GM12878 (cell line): ENCODE measurements around the gene ESR1. TPM values are rescaled to one million over a fixed set of nuclear protein-coding genes. Genes with fewer than 3 reads are reported as not detected.

Source experiments
- ATAC-seq: fragments of 200-7000 bp; cut with Tn5 transposase; 3 replicates; pipeline ENCODE4 v1.9.1; 2020; ENCODE audit warnings: mild to moderate bottlenecking, moderate library complexity
- BruUV-seq: library from RNA; stranded (reverse); fragments of 400-500 nt; replicated peaks from 2 replicates; lab custom pipeline; 2021; lab: Mats Ljungman, UMichigan
- CTCF ChIA-PET: fragments of 300-600 bp; sonication (Branson Sonifier 250); formaldehyde crosslinking; extraction: SDS; loops from one replicate; lab custom pipeline; 2021; ENCODE audit warnings: inconsistent platforms; lab: Yijun Ruan, JAX
- POLR2A ChIA-PET: fragments of 350-600 bp; formaldehyde crosslinking; extraction: SDS; loops from one replicate; lab custom pipeline; 2021; ENCODE audit warnings: inconsistent platforms; lab: Charles Lee
- RAD21 ChIA-PET: fragments of 300-600 bp; sonication (Branson Sonifier 250); formaldehyde crosslinking; loops from one replicate; lab custom pipeline; 2023; ENCODE audit warnings: antibody characterized with exemption; ENCODE audit not compliant: unreplicated experiment; lab: Charles Lee
- SMC1A ChIA-PET: fragments of 300-600 bp; sonication (Branson Sonifier 250); formaldehyde crosslinking; loops from one replicate; lab custom pipeline; 2023; ENCODE audit not compliant: unreplicated experiment, uncharacterized antibody; lab: Charles Lee
- DNase-seq: peaks from one replicate; pipeline ENCODE4 v3.0.0-alpha.2; 2011; ENCODE audit warnings: low read depth, low spot score
- FAIRE-seq: peaks from 3 replicates; lab custom pipeline; 2011; peaks lifted over from hg19 to GRCh38; lab: Jason Lieb, UNC
- H2AFZ ChIP-seq: 2 replicates; pipeline ENCODE4 v1.6.0; 2011; ENCODE audit warnings: low read depth, low read length, control low read depth; ENCODE audit not compliant: control insufficient read depth
- H3K27ac ChIP-seq: 2 replicates; pipeline ENCODE4 v1.5.1; 2011; ENCODE audit warnings: control low read depth; ENCODE audit not compliant: control insufficient read depth, insufficient read depth
- H3K27me3 ChIP-seq, 2 experiments: replicated peaks in 1 of 2; 2 replicates each; pipeline versions ENCODE4 v1.6.0 to v1.6.1; 2011; ENCODE audit warnings: low read length in 1 of 2; ENCODE audit not compliant: control insufficient read depth in 2 of 2, insufficient read depth in 2 of 2
- H3K36me3 ChIP-seq, 2 experiments: 2 replicates each; pipeline ENCODE4 v1.5.1; 2011; ENCODE audit warnings: low read length in 1 of 2; ENCODE audit not compliant: control insufficient read depth in 2 of 2, insufficient read depth in 2 of 2
- H3K4me1 ChIP-seq: 2 replicates; pipeline ENCODE4 v1.6.1; 2011; ENCODE audit warnings: mild to moderate bottlenecking, low read length, moderate library complexity, mixed read lengths; ENCODE audit not compliant: control insufficient read depth, insufficient read depth
- H3K4me2 ChIP-seq: 2 replicates; pipeline ENCODE4 v1.6.0; 2011; ENCODE audit warnings: control low read depth; ENCODE audit not compliant: control insufficient read depth, insufficient read depth
- H3K4me3 ChIP-seq: fragments of 200-600 bp; sonication (generic); 2 replicates; pipeline ENCODE4 v1.5.1; 2016
- H3K79me2 ChIP-seq: 2 replicates; pipeline ENCODE4 v1.6.0; 2011; ENCODE audit warnings: low read length; ENCODE audit not compliant: control insufficient read depth, insufficient read depth
- H3K9ac ChIP-seq: 2 replicates; pipeline ENCODE4 v1.8.0; 2011; ENCODE audit warnings: low read length, control low read depth, mixed read lengths; ENCODE audit not compliant: control insufficient read depth, insufficient read depth
- H3K9me3 ChIP-seq: replicated peaks from 3 replicates; pipeline ENCODE4 v1.5.1; 2011; ENCODE audit warnings: mild to moderate bottlenecking, low read length; ENCODE audit not compliant: control insufficient read depth, insufficient read depth
- H4K20me1 ChIP-seq: 2 replicates; pipeline ENCODE4 v1.6.0; 2011; ENCODE audit not compliant: control insufficient read depth, insufficient read depth
- BCL11A ChIP-seq: IDR thresholded peaks from 2 replicates; pipeline ENCODE4 v1.6.1; 2011; ENCODE audit warnings: low read depth, low read length
- BHLHE40 ChIP-seq, 2 experiments: fragments of 450-650 bp in 1 of 2; IDR thresholded peaks; 2 replicates each; pipeline ENCODE4 v1.6.1; 2011 to 2017; ENCODE audit warnings: low read depth in 2 of 2, borderline replicate concordance in 1 of 2, improper control_type of control experiment in 1 of 2, low read length in 1 of 2, mild to moderate bottlenecking in 1 of 2
- CBX5 ChIP-seq: sonication (generic); IDR thresholded peaks from 2 replicates; pipeline ENCODE4 v1.6.1; 2016; ENCODE audit warnings: low read depth, moderate library complexity, mild to moderate bottlenecking, inconsistent platforms
- MTA2 ChIP-seq: fragments of 450-650 bp; IDR thresholded peaks from 2 replicates; pipeline ENCODE4 v1.6.1; 2016; ENCODE audit warnings: low read depth, mild to moderate bottlenecking, moderate library complexity
- NFIC ChIP-seq: IDR thresholded peaks from 2 replicates; pipeline ENCODE4 v1.6.1; 2012; ENCODE audit warnings: low read depth, mild to moderate bottlenecking, inconsistent platforms, low read length, moderate library complexity
- NFXL1 ChIP-seq: fragments of 450-650 bp; IDR thresholded peaks from 2 replicates; pipeline ENCODE4 v1.6.1; 2017; ENCODE audit warnings: antibody characterized with exemption, mild to moderate bottlenecking, borderline replicate concordance
- NFYA ChIP-seq: IDR thresholded peaks from 2 replicates; pipeline ENCODE4 v1.6.1; 2011; ENCODE audit warnings: low read depth, mild to moderate bottlenecking, low read length, improper control_type of control experiment, borderline replicate concordance
- PML ChIP-seq: IDR thresholded peaks from 2 replicates; pipeline ENCODE4 v1.6.1; 2012; ENCODE audit warnings: low read length, inconsistent platforms
- POLR2AphosphoS2 ChIP-seq: IDR thresholded peaks from 2 replicates; pipeline ENCODE4 v1.6.1; 2011; ENCODE audit warnings: low read depth, mild to moderate bottlenecking, low read length, improper control_type of control experiment, moderate library complexity
- POU2F2 ChIP-seq: IDR thresholded peaks from 3 replicates; pipeline ENCODE4 v1.6.1; 2011; ENCODE audit warnings: low read depth, mild to moderate bottlenecking, low read length, borderline replicate concordance
- RELA ChIP-seq: fragments of 450-650 bp; IDR thresholded peaks from 2 replicates; pipeline ENCODE4 v1.8.0; 2014; ENCODE audit warnings: borderline replicate concordance; ENCODE audit not compliant: partially characterized antibody
- SMARCA5 ChIP-seq: fragments of 450-650 bp; IDR thresholded peaks from 2 replicates; pipeline ENCODE4 v1.6.1; 2017; ENCODE audit warnings: mild to moderate bottlenecking
- SUPT20H ChIP-seq: IDR thresholded peaks from 2 replicates; pipeline ENCODE4 v1.6.1; 2011; ENCODE audit warnings: low read depth, mild to moderate bottlenecking, low read length, moderate library complexity, borderline replicate concordance; ENCODE audit not compliant: control insufficient read depth
- WGBS: methylation state at CpG from one replicate; pipeline ENCODE4 v1.1.6; 2016; ENCODE audit warnings: low lambda C conversion rate; ENCODE audit not compliant: insufficient replicate concordance, insufficient coverage; ENCODE audit errors: missing lambda C conversion rate; 5-methylcytosine and 5-hydroxymethylcytosine counted together
- in situ Hi-C: fragments of 300-500 bp; cut with MboI; formaldehyde crosslinking; loops from 9 replicates; pipeline ENCODE4 v1.14.3; 2018; ENCODE audit warnings: mixed read lengths
- intact Hi-C: fragments of 100-400 bp; cut with micrococcal nuclease; formaldehyde crosslinking; loops from one replicate; pipeline ENCODE4 v1.14.2; 2022; ENCODE audit not compliant: unreplicated experiment
- polyA plus RNA-seq, 11 experiments: library from polyadenylated mRNA; depleted of rRNA in 4 of 11; unstranded in 6 of 11; stranded (reverse) in 5 of 11; fragments of >200 nt; fragmentation: Nextera tagmentation in 4 of 11; fragmentation: Illumina TruSeq in 1 of 11; extraction: Ambion mirVana in 4 of 11; extraction: Trizol in 1 of 11; gene quantifications; 1 replicate in 1 of 11; 2 replicates in 10 of 11; pipeline versions ENCODE4 v1.2.1 to v1.2.3, GENCODE V29; 2011 to 2016; ENCODE audit warnings: inconsistent platforms in 2 of 11, missing spikeins in 2 of 11, low read depth in 1 of 11
- total RNA-seq, 4 experiments: library from RNA; depleted of rRNA in 3 of 4; stranded (reverse); fragments of >200 nt in 3 of 4; fragmentation: Illumina TruSeq in 1 of 4; extraction: Trizol in 1 of 4; gene quantifications; 2 replicates each; pipeline versions ENCODE4 v1.2.1 to v1.2.3, GENCODE V29; 2013 to 2021
- TF ChIP-seq, protein P1 (sequence below): fragments of 450-650 bp; IDR thresholded peaks from 2 replicates; pipeline ENCODE4 v1.6.1; 2018; ENCODE audit warnings: mild to moderate bottlenecking, low read depth, moderate library complexity; ENCODE audit not compliant: partially characterized antibody
- TF ChIP-seq, protein P2 (sequence below): fragments of 450-650 bp; formaldehyde crosslinking; IDR thresholded peaks from 2 replicates; pipeline ENCODE4 v1.5.0; 2022; ENCODE audit warnings: mild to moderate bottlenecking, missing genetic modification characterization

The ESR1 gene
- total and polyA plus RNA-seq, 10 of the 15 experiments (the other 5 are each of a cell fraction or from before 2014, with no cell fraction given): 0.03 to 0.51 (median 0.21) TPM; not detected in 4

DNA sequence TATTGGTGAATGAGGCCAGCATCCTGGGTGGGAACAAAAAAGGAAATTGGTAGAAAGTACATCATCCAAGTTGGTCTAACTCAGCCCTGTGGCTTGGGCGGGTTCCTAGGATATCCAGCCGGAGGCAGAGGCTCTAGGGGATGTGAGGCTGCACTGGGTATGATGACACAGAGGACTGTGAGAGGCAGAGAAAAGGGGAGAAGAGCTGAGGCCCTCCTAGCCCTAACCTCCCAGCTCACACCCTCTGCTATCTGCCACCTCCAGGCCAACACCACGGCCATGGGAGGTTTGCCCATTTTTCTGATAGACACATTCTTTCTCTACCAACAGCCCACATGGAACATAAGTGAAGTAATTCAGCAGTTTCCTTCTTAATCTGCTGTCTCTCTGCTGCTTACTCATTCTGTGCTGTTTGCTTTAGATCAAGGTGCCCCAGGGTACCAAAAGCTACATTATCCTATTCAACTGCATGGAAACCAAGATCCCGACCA, 284.4 kb downstream of the ESR1 start (continued):
- no peak for TF ChIP-seq NFXL1
- TF ChIP-seq RELA: no peak
- TF ChIP-seq PML: no peak
- TF ChIP-seq, protein P1, sequence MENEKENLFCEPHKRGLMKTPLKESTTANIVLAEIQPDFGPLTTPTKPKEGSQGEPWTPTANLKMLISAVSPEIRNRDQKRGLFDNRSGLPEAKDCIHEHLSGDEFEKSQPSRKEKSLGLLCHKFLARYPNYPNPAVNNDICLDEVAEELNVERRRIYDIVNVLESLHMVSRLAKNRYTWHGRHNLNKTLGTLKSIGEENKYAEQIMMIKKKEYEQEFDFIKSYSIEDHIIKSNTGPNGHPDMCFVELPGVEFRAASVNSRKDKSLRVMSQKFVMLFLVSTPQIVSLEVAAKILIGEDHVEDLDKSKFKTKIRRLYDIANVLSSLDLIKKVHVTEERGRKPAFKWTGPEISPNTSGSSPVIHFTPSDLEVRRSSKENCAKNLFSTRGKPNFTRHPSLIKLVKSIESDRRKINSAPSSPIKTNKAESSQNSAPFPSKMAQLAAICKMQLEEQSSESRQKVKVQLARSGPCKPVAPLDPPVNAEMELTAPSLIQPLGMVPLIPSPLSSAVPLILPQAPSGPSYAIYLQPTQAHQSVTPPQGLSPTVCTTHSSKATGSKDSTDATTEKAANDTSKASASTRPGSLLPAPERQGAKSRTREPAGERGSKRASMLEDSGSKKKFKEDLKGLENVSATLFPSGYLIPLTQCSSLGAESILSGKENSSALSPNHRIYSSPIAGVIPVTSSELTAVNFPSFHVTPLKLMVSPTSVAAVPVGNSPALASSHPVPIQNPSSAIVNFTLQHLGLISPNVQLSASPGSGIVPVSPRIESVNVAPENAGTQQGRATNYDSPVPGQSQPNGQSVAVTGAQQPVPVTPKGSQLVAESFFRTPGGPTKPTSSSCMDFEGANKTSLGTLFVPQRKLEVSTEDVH: no peak
- TF ChIP-seq SUPT20H: no peak
- TF ChIP-seq POLR2AphosphoS2: no peak
- TF ChIP-seq, all 136 proteins: peak for 0

DNA sequence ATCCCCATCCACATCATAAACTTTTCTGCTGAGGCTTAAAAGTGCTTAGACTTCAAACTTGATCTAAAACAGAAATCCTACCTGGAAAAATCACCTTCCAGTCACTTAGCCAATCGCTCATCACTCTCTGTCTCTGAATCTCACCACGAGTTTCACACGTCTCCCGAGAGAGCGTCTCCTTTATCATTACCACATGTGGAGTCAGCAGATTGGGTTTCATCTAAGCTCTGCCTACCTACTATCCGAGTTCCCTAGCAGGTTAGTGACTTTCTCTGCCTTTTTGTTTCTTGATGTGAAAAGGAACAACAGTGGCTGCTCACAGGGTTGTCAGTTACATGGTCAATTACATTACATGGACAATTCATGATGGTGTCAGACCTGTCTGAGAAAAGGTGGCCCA, 286.2 kb downstream of the ESR1 start:
- no peaks in the 10 kb centered on the region; a peak in 2 of 4 replicates for H3K27me3 ChIP-seq
- POLR2A ChIA-PET: no interaction called here
- H3K36me3 ChIP-seq: no peaks in the 10 kb centered on the region
- SMC1A ChIA-PET: no interaction called here
- no peak overlapping the region for H3K4me2 ChIP-seq
- no peaks in the 10 kb centered on the region for H3K4me1 ChIP-seq
- in situ Hi-C loops: no loop called here
- no peaks in the 10 kb centered on the region for H3K79me2 ChIP-seq
- BruUV-seq: no TSS peak
- H2AFZ ChIP-seq: no peak overlapping the region
- no peak for FAIRE-seq
- H3K9ac ChIP-seq: no peak overlapping the region
- intact Hi-C loops: no loop called here
- H4K20me1 ChIP-seq: no peaks in the 10 kb centered on the region
- no peak overlapping the region for H3K4me3 ChIP-seq
- no peak overlapping the region for H3K27ac ChIP-seq
- DNase-seq: no peak
- CTCF ChIA-PET: no interaction called here
- 53% methylated on average over 6 of the region's 6 CpGs for WGBS
- ATAC-seq: no peak
- no peaks in the 10 kb centered on the region for H3K9me3 ChIP-seq
- RAD21 ChIA-PET: no interaction called here
- TF ChIP-seq MTA2 (no peak), POU2F2 (no peak), BCL11A (no peak), NFIC (no peak), PML (no peak), CBX5 (no peak), SMARCA5 (no peak), NFYA (no peak), BHLHE40 (IDR thresholded peaks at IDR 0.05; ENCODE audit: borderline replicate concordance in 1 of 2, low read depth in 2 of 2, low read length in 1 of 2) (no peak)
- TF ChIP-seq, protein P2, sequence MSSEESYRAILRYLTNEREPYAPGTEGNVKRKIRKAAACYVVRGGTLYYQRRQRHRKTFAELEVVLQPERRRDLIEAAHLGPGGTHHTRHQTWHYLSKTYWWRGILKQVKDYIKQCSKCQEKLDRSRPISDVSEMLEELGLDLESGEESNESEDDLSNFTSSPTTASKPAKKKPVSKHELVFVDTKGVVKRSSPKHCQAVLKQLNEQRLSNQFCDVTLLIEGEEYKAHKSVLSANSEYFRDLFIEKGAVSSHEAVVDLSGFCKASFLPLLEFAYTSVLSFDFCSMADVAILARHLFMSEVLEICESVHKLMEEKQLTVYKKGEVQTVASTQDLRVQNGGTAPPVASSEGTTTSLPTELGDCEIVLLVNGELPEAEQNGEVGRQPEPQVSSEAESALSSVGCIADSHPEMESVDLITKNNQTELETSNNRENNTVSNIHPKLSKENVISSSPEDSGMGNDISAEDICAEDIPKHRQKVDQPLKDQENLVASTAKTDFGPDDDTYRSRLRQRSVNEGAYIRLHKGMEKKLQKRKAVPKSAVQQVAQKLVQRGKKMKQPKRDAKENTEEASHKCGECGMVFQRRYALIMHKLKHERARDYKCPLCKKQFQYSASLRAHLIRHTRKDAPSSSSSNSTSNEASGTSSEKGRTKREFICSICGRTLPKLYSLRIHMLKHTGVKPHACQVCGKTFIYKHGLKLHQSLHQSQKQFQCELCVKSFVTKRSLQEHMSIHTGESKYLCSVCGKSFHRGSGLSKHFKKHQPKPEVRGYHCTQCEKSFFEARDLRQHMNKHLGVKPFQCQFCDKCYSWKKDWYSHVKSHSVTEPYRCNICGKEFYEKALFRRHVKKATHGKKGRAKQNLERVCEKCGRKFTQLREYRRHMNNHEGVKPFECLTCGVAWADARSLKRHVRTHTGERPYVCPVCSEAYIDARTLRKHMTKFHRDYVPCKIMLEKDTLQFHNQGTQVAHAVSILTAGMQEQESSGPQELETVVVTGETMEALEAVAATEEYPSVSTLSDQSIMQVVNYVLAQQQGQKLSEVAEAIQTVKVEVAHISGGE: no peak
